Keratinocyte (primary cell): ENCODE results near the gene OPALIN.

Experiments used
- EZH2 ChIP-seq: IDR thresholded peaks from one replicate; pipeline ENCODE4 v1.6.1; 2012; ENCODE audit warnings: inconsistent platforms, mild to moderate bottlenecking, low read length, moderate library complexity
- TF ChIP-seq, protein P1 (sequence below), 3 experiments: IDR thresholded peaks in 1 of 3; conservative IDR thresholded peaks in 1 of 3; optimal IDR thresholded peaks in 1 of 3; 2 replicates in 2 of 3; 3 replicates in 1 of 3; pipeline versions ENCODE3 to v1.5.1; 2011; ENCODE audit warnings: low read length in 3 of 3, mild to moderate bottlenecking in 3 of 3, moderate library complexity in 2 of 3, control low read depth in 1 of 3, inconsistent platforms in 1 of 3; ENCODE audit not compliant: insufficient read depth in 2 of 3; ENCODE audit errors: extremely low read depth in 1 of 3

DNA sequence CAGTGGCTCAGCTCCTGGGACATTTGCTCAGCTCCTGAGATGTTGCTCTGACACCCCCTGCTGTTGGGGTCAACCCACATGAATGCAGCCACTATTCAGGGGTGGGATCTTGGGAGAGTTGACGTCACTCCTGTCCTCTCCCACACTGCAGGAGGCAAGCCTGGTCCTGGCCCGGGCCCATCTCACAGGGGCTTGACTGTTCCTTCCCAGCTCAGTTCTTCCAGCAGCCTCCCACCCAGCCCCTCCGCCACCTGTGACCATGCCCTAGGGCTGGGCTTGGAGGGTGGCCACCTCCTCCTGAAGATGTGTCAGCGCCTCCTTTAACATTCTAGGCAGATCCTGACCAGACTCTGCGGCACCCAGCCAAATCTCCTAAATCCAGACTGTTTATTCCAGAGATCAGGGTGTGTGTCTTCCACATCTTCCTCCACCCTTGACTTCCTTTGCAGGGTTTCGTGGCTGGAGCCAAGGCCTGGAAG is 19.1 kb upstream of the OPALIN start:
- TF ChIP-seq EZH2, result no peak
- TF ChIP-seq, protein P1, sequence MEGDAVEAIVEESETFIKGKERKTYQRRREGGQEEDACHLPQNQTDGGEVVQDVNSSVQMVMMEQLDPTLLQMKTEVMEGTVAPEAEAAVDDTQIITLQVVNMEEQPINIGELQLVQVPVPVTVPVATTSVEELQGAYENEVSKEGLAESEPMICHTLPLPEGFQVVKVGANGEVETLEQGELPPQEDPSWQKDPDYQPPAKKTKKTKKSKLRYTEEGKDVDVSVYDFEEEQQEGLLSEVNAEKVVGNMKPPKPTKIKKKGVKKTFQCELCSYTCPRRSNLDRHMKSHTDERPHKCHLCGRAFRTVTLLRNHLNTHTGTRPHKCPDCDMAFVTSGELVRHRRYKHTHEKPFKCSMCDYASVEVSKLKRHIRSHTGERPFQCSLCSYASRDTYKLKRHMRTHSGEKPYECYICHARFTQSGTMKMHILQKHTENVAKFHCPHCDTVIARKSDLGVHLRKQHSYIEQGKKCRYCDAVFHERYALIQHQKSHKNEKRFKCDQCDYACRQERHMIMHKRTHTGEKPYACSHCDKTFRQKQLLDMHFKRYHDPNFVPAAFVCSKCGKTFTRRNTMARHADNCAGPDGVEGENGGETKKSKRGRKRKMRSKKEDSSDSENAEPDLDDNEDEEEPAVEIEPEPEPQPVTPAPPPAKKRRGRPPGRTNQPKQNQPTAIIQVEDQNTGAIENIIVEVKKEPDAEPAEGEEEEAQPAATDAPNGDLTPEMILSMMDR (optimal IDR thresholded peaks at IDR 0.05 in 1 of 3, IDR thresholded peaks at IDR 0.05 in 1 of 3, conservative IDR thresholded peaks at IDR 0.05 in 1 of 3; ENCODE audit: extremely low read depth in 1 of 3, insufficient read depth in 2 of 3, low read length in 3 of 3), result no peak
